HG03139 (cell line): ENCODE results near the gene TMEM140.
A peak's percentile ranks its signal among the peaks of the same experiment; 100 is the strongest.

ENCODE experiments used
- ATAC-seq: cut with Tn5 transposase; IDR thresholded peaks from one replicate; pipeline ENCODE4 v1.9.1; 2021; ENCODE audit not compliant: unreplicated experiment

TMEM140 gene

GRCh38 chr7:135192914-135193536 is 45.2 kb downstream of the TMEM140 start:
- ATAC-seq, result no peak

DNA sequence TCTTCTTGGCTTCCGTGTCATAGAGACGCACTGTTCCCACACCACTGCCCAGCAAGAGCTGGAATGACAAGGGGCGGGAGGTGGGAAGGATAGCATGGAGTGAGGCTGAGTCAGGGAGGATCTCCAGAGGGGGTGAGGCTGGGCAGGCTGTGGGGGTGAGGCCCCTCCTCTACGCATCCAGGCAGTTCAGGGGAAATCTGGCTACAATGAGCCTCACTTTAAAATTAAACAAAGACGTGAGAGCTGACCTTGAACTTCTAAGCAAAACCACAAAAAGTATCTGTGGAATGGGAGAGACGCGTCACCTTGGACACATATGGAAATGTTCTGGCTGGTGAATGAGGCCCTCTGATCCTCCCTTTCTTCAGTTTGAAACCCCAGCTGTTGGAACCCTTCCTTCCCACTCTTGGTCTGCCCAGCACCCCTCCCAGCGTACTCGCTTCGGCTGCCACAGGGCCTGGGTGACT is 45.8 kb downstream of the TMEM140 start:
- no peak for ATAC-seq

- no peak for ATAC-seq
Measured at GRCh38 chr7:135194494-135195095, 46.7 kb downstream of the TMEM140 start.

DNA sequence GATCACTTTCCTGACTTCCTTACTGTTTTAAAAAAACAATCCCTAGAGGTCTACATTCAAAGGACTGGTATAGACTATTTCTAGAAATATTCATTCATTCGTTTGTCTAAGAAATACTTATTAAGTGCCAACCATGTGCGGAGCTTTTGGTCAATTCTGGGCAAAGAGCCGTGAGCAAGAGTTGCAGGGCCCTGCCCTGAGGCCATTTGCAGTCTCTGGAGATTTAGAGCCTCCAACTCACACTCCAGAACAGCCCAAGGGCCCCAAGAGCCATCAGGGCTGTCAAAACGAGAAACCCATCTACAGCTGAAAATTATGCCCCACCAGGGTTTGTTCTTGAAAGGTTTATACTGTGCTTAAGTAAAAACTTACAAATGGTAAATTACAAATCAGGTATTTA is 47.3 kb downstream of the TMEM140 start:
- ATAC-seq, result no peak

DNA sequence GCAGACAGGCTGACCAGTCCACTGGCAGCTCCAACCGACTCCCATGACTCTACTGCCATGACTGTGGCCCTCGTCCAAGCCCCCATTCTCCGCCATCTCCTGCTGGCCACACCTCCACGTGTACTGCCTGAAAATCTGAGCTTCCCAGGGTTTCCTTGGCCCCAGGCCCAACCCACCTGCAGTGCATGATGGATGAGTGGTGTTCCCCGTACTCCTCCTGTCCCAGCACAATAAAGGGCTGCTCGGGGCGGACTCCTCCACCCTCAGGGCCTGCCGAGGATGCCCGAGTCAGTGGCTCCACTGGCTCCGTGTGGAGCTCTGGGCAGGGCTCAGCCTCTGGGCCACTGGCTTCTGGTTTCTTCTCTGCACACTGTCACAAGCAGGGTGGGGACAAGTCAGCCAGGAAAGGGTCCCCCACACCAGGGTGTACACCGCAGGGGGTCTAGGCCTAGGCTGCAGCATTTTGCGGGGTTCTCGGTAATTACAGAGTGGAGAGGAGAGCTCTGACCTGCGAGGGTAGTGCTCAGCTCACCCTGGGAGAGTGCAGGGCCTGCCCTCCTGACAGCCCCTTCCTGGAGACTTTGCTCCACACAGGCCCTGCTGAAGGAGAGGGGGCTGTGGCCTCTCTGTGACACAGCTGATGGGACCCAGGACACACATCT is 48.2 kb downstream of the TMEM140 start:
- ATAC-seq, result no peak

DNA sequence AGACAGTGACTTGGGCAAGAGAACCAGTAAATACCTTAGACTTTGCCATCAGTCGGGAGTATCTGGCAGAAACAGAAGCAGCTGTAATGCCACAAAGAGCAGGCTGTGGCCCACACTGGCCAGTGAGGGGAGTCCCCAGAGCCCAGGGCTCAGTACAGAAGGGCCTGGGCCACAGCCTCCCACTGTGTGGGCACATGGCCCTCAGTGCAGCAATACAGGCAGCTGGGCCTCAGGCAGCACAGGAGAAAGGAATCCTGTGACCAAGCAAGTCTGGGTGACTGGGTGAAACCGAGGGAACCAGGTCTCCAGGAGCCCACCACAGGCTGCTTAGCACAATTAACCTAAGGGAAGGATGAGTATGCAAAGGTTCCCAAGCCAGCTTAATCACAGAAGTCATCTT is 49.5 kb downstream of the TMEM140 start:
- no peak for ATAC-seq

- ATAC-seq, result no peak
Measured at GRCh38 chr7:135197906-135198655, 50.2 kb downstream of the TMEM140 start.

- no peak for ATAC-seq
Measured at GRCh38 chr7:135199439-135199838, 51.6 kb downstream of the TMEM140 start.

- ATAC-seq, result no peak
Measured at GRCh38 chr7:135200821-135201331, 53.0 kb downstream of the TMEM140 start.

DNA sequence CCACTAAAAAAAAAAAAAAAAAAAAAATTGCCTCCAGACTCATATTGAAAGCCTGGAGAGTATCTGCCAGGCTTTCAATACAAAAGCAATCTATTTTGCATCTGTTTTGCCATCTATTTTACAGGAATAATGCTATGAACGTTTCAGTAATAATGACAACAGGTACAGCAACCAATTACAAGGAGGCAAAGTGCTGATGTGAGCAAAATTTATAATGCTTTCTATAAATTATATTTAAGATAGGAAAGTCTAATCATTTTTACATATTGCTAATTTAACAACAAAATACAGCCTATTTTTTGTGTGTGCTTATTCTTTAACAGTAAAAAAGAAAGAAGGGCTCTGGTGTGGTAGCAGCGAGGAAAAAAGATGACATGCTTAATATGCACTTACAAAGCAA is 53.5 kb downstream of the TMEM140 start:
- ATAC-seq, result no peak

DNA sequence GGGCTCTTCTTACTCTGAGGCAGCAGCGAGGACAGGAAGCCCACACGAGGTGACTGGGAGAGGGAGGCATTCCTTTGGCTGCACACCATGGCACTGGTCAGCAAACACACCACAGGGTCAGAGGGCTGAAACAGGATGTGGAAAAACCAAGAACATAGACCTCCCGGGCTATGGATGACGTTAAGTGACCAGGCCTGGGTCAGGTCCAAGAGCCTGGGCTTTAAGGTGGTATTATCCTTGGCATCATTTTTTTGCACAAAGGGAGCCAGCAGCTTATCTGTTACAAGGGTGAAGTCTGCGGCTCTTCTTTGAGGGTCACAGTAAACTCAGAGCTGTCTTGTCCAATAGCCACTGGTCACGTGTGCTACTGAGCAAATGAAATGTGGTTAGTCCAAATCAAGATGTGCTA is 56.5 kb downstream of the TMEM140 start:
- no peak for ATAC-seq

DNA sequence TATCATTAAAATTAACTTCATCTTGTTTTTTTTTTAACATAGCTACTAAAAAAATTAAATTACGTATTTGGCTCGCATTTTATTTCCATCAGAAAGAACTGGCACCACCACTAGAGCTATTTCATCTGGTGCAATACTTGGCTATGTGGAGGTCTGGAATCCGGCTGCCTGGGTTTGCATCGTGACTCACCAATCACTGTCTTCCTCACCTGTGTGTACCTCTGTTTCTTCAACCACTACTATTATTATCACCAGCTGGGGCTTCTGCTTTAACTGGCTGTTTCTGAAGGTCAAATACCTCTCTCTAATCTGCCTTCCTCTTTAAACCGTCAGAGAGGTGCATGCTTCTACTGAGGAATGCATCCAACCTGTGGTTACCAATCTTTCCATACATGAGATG is 57.0 kb downstream of the TMEM140 start:
- ATAC-seq, result no peak

GRCh38 chr7:135205850-135206249 is 58.0 kb downstream of the TMEM140 start:
- no peak for ATAC-seq

- no peak for ATAC-seq
Measured at GRCh38 chr7:135206941-135207391, 59.1 kb downstream of the TMEM140 start.

- no peak for ATAC-seq
Measured at GRCh38 chr7:135207406-135208101, 59.7 kb downstream of the TMEM140 start.

DNA sequence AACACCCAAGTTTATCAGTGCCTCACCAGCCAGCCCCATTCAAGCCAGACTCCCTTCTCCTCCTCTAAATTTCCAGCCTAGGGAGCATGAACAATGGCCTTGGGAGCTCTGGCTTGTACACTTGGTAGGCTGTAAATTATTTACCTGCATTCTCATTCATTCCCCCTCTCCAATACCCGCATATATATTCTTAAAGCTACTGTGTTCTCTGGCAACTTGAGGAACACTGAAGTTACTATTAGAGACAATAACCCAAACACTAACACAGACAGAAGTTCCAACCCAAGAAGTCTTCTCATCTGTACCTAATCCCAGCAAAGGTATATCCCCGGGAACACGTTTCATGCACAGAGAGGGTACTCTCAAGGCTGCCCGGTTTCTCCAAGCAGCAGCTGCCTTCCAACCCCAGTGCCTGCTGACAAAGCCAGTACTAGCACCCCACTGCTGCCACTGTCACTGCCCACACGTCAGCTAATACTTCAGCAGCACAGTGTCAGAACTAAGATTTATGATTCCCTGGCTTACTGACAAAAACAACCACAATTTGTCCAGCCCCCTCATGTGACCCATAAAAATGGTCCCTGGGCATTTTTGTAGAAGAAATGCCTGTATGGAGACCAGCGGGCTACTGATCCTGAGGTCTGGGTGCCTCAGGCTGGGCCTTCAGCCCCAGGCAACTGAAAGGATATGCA is 60.4 kb downstream of the TMEM140 start:
- ATAC-seq, result no peak

DNA sequence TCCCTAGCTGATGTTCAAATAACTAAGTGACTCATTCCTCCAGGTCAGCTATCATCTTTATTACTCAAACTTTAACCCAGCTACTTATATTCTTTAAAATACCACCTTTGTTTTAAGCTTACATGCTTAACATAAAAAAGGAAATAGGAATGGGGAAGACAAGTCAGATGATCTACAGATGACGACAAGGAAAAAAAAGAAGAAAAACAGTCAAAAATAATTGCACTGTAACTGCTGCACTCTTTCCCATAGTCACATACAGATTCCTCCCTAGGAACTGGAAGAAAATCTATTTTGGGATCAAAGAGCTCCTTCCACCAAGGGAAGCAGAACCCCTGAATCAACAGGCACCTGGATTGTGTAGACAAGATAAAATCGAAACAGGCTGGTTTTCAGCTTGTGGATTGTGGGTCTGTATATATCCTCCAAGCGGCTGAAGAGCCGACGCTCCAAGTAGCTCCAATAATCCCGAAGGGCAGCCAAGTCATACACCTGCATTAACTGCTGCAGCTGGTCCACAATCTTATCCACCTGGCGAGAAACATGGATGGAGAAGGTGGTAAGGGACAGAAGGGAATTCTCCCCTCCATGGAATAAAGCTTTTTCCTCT is 61.5 kb downstream of the TMEM140 start:
- ATAC-seq, result no peak

DNA sequence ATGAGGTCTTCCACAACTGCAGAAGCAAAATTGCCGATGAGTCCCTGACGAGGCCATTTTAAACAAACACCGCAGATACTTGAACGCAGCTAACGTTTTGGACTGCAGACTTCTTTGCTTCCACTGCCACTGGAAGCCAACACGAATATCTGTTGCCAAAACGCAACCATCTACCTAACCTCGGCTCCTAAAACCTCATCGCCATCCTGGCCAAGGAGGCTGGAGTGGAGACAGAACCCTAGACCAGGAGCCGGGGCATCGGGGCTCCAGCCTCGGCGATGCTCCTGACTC is 63.0 kb downstream of the TMEM140 start:
- no peak for ATAC-seq

DNA sequence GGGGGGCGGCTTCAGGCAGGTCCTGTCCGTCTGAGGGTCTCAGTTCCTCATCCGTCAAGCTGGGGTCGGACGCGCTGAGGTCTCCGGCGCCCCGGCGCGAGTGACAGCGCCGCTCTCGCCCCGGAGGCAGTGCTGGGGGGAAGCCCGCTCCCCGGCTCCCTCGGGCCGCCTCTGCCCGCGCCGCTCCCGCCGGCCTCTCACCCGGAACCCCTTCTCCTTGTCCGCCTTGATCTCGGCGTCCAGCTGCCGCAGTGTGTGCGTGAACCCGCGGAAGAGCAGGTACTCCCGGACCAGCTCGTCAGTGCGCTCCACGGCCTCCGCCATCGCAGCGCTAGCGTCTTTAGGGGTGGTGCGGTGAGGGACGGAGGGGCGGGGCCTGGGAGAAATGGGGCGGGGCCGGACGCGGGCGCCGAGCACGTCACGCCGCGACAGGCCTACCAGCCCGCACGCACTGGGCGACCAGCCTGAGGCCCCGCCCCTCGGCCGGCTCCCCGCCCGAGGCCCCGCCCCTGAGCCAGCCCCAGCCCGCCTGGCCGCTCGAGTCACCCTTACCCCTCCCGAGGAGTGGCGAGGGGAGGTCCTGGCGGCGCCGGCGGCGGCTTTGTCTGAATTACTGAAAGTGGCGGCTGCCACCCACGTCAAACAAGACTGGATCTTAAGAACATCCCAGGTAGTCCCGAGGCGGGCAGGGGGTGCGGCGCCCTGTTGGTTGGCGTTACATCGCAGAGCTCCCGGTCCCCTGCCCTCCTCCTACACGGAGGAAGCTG is 63.5 kb downstream of the TMEM140 start, which contains the start of gene WDR91:
Gene WDR91 (minus strand): TSS at position 348 of the 767 bp plus-strand sequence. CDS start 24 bp downstream, at position 324.
- ATAC-seq, result peak; percentile 76
